Neuron (in vitro differentiated cells): ENCODE results near the gene ERMARD.
"Not testable (repeated sequence)": the region's sequence is repeated elsewhere in the genome, so short reads cannot be mapped to it uniquely, and the experiment has no call there.

Experiments
- H2AFZ ChIP-seq: one replicate; pipeline ENCODE4 v1.6.1; 2013; ENCODE audit warnings: low read depth, mild to moderate bottlenecking, inconsistent platforms, low read length, moderate library complexity
- H3K27me3 ChIP-seq: one replicate; pipeline ENCODE4 v1.6.1; 2013; ENCODE audit warnings: low read length; ENCODE audit not compliant: insufficient read depth
- H3K36me3 ChIP-seq: one replicate; pipeline ENCODE4 v1.6.1; 2013; ENCODE audit warnings: low read length; ENCODE audit not compliant: insufficient read depth
- H3K4me1 ChIP-seq: one replicate; pipeline ENCODE4 v1.6.1; 2013; ENCODE audit warnings: low read length; ENCODE audit not compliant: insufficient read depth
- H3K4me3 ChIP-seq: 2 replicates; pipeline ENCODE4 v1.5.1; 2013; ENCODE audit warnings: mild to moderate bottlenecking, low read length, moderate library complexity
- H3K9me3 ChIP-seq: one replicate; pipeline ENCODE4 v1.6.1; 2013; ENCODE audit warnings: low read length

Gene ERMARD

GRCh38 chr6:169752074-169752623 is 727 bp downstream of the ERMARD start:
- no peaks in the 10 kb centered on the region for H3K27me3 ChIP-seq
- H3K4me1 ChIP-seq: peaks cover 17% of the 10 kb centered on the region
- peak overlapping the region; percentile 92 for H3K4me3 ChIP-seq
- H3K9me3 ChIP-seq: no peaks in the 10 kb centered on the region
- H2AFZ ChIP-seq: peak overlapping the region; percentile 72
- peaks cover 2% of the 10 kb centered on the region for H3K36me3 ChIP-seq

DNA sequence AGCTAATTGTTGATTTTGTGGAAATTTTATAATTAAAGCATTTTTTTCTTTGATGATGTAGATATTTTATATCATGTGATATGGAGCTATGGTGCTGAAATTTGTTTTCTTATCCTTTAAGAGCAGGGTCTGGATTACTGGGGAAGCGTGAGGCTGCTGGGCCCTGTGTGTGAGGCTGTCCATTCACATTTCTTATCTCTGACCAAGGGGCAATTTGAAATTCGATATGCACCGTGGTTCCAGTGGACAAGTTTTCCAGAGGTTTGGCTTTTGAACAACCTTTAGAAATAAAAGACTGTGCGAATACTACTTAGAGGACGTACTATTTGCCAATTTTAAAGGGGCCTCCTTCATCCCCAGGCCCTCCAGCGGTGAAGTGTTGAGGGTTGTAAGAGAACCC is 3.7 kb downstream of the ERMARD start:
- Histone ChIP-seq H3K36me3 (peaks cover 17% of the 10 kb centered on the region), H3K9me3 (no peaks in the 10 kb centered on the region), H3K4me1 (peaks cover 16% of the 10 kb centered on the region), H2AFZ (no peak overlapping the region), H3K4me3 (no peak overlapping the region), H3K27me3 (no peaks in the 10 kb centered on the region)

DNA sequence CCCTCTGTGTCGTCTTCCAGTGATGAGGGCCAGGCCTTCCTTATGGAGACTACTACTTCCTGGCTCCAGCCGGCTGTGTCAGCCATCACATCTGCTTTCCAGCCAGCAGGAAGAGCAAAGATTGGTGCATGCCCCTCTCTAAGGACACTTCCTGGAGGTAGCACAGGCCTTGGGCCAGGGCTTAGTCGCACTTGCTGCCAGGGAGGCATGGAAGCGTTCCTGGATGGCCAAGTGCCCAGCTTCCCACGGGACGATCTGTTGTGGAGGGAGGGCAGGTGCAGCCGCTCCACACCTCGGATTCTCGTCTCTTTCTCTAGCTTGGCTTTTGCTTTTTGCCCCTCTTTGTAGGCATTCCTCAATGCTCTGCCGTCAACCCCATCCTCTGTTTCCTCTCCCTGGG is 11.9 kb downstream of the ERMARD start:
- no peak overlapping the region for H2AFZ ChIP-seq
- no peak overlapping the region for H3K4me3 ChIP-seq
- H3K36me3 ChIP-seq: peaks cover 63% of the 10 kb centered on the region
- no peaks in the 10 kb centered on the region for H3K27me3 ChIP-seq
- H3K4me1 ChIP-seq: no peaks in the 10 kb centered on the region
- H3K9me3 ChIP-seq: no peaks in the 10 kb centered on the region

DNA sequence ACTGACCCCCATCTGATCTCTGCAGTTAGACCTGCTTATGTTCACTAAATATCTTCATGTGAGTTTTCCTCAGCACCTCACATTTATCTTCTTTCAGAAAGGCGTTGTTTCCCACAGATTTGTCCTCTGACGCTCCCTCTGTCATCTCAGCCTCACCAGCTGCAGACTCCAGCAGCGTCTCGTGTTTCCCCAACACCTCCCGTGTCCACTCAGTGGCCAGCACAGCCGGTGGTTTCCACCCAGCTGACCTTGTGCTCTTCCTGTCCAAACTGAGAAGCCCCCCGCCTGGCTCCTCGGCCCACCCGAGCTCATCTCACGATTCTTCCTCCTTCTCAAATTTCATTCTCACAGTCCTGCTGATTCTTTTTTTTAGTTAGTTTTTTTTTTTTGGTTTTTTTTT is 12.5 kb downstream of the ERMARD start:
- no peak overlapping the region for H3K4me3 ChIP-seq
- H2AFZ ChIP-seq: no peak overlapping the region
- H3K9me3 ChIP-seq: no peaks in the 10 kb centered on the region
- H3K36me3 ChIP-seq: peaks cover 62% of the 10 kb centered on the region
- no peaks in the 10 kb centered on the region for H3K4me1 ChIP-seq
- H3K27me3 ChIP-seq: no peaks in the 10 kb centered on the region

DNA sequence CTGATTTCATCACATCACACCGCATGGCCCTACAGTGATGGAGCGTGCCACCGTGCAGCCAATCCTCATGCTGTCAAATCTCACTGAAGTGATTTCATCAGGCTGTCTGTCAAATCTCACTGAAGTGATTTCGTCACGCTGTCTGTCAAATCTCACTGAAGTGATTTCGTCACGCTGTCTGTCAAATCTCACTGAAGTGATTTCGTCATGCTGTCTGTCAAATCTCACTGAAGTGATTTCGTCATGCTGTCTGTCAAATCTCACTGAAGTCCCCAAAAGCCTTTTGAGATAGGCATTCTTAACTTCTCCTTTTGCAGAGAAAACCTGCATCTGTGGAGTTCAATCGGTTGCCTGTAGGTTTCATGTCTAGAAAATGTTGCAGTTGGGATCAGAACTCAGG is 14.4 kb downstream of the ERMARD start:
- H3K27me3 ChIP-seq, H3K4me3 ChIP-seq, H2AFZ ChIP-seq, H3K9me3 ChIP-seq, H3K4me1 ChIP-seq: not testable (repeated sequence)
- H3K36me3 ChIP-seq: peaks cover 50% of the 10 kb centered on the region

GRCh38 chr6:169766232-169766631 is 14.8 kb downstream of the ERMARD start:
- Histone ChIP-seq H3K4me3 (no peak overlapping the region), H3K9me3 (no peaks in the 10 kb centered on the region), H3K36me3 (peaks cover 46% of the 10 kb centered on the region), H3K27me3 (no peaks in the 10 kb centered on the region), H2AFZ (no peak overlapping the region), H3K4me1 (no peaks in the 10 kb centered on the region)

DNA sequence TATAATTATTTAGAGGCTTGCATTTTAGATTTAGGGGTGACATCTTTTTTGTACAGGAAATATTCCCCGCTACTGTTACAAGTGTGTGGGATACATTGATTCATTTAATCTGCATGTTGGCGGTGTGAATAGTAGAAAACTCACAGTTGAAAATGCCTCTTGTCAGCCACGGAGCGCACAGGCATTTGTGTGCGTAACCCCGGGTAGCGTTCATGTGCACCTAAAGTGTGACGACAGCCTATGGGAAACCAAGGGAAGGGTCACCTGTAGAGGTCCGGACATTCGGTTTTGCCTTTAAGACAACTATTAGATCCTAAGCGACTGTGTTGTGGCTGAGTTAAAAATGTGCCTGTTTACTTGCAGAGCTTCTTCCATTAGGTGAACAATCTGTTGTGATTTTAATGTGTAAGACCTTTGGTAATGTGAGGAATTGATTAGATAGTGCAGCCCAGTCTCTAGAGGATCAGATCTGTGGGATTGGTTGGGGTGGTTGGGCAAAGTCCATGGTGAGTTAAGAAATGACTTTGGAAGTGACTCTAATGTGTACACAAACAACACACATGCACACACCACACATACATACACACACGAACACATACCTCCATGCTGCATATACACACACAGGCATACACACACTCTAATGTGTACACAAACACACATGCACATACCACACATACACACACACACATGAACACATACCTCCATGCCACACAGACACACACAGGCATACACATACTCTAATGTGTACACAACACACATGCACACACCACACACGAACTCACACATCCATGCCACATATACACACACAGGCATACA is 15.7 kb downstream of the ERMARD start:
- H3K36me3 ChIP-seq: peaks cover 46% of the 10 kb centered on the region
- H3K4me1 ChIP-seq: no peaks in the 10 kb centered on the region
- no peaks in the 10 kb centered on the region for H3K27me3 ChIP-seq
- no peaks in the 10 kb centered on the region for H3K9me3 ChIP-seq
- no peak overlapping the region for H3K4me3 ChIP-seq
- no peak overlapping the region for H2AFZ ChIP-seq

GRCh38 chr6:169774347-169774746 is 22.9 kb downstream of the ERMARD start:
- no peak overlapping the region for H3K4me3 ChIP-seq
- H3K4me1 ChIP-seq: no peaks in the 10 kb centered on the region
- H3K9me3 ChIP-seq: no peaks in the 10 kb centered on the region
- peaks cover 29% of the 10 kb centered on the region for H3K36me3 ChIP-seq
- no peaks in the 10 kb centered on the region for H3K27me3 ChIP-seq
- H2AFZ ChIP-seq: no peak overlapping the region

- Histone ChIP-seq H2AFZ (no peak overlapping the region), H3K4me1 (no peaks in the 10 kb centered on the region), H3K9me3 (no peaks in the 10 kb centered on the region), H3K36me3 (peaks cover 37% of the 10 kb centered on the region), H3K4me3 (no peak overlapping the region), H3K27me3 (no peaks in the 10 kb centered on the region)
Observed at GRCh38 chr6:169775321-169775720, 23.9 kb downstream of the ERMARD start.

DNA sequence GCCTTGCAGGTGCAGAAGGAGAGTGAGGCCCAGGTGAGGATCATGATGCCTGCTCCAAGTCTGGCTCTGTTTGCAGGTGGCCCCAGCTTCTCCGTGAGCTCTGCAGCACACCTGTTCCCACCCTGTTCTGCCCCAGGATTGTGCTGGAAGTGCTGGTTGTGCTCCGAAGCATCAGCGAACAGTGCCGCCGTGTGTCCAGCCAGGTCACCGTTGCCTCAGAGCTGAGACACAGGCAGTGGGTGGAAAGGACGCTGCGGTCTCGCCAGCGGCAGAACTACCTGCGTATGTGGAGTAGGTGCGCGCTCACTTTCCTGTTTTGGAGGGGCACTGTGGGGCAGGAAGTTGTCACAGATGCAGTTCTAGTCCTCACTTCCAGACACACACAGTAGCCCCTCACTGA is 25.0 kb downstream of the ERMARD start:
- H3K36me3 ChIP-seq: peaks cover 42% of the 10 kb centered on the region
- H2AFZ ChIP-seq: no peak overlapping the region
- peaks cover under 1% of the 10 kb centered on the region for H3K9me3 ChIP-seq
- no peak overlapping the region for H3K4me3 ChIP-seq
- no peaks in the 10 kb centered on the region for H3K27me3 ChIP-seq
- H3K4me1 ChIP-seq: no peaks in the 10 kb centered on the region

- Histone ChIP-seq H3K27me3 (no peaks in the 10 kb centered on the region), H3K4me3 (no peak overlapping the region), H3K4me1 (no peaks in the 10 kb centered on the region), H3K36me3 (peaks cover 41% of the 10 kb centered on the region), H3K9me3 (peaks cover 6% of the 10 kb centered on the region), H2AFZ (no peak overlapping the region)
Observed at GRCh38 chr6:169777896-169778295, 26.5 kb downstream of the ERMARD start.

DNA sequence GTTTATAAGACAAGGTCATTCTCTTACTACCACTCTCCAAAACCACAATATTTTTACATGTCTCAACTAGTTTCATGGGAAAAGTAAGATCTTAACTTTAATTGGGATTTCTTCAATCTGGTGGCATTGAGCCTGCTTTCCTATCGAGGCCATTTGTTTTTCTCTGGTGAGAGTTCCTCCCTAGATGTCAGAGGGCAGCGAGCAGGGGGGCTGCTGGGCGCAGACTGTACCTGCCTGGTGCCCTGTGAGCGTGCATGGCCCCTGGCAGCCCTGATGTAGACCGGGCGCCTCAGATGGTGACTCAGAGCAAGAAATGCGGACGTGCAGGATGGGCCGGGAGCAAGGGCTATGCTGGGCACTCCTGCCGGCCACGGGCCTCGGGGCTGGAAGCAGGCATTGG is 27.2 kb downstream of the ERMARD start:
- H3K36me3 ChIP-seq: peaks cover 37% of the 10 kb centered on the region
- H3K27me3 ChIP-seq: no peaks in the 10 kb centered on the region
- peaks cover 8% of the 10 kb centered on the region for H3K9me3 ChIP-seq
- H3K4me3 ChIP-seq: no peak overlapping the region
- no peaks in the 10 kb centered on the region for H3K4me1 ChIP-seq
- no peak overlapping the region for H2AFZ ChIP-seq

DNA sequence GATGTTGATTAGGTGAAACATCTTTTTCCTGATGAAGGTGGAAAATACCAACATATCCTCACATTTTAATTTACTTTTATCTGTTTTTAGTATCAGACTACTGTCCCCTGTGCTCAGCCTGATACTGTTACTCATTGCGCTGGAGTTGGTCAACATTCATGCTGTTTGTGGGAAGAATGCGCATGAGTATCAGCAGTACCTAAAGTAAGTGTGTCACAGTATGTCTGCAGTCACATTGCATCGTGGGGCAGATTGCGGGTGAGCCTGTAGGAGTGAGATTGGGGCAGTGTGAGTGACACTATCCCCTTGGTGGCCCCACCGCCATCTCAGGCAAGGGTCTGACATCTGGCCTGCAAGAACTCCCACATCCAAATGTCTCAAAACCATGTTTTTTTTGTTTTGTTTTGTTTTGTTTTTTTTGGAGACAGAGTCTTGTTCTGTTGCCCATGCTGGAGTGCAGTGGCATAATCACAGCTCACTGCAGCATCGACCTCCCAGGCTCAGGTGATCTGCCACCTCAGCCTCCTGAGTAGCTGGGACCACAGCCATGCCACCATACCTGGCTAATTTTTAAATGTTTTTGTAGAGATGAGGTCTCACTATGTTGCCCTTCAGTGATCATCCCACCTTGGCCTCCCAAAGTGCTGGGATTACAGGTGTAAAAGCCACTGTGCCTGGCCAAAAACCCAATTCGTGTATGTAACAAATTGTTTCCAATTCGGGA is 27.8 kb downstream of the ERMARD start:
- H3K36me3 ChIP-seq: peaks cover 34% of the 10 kb centered on the region
- H3K27me3 ChIP-seq: no peaks in the 10 kb centered on the region
- H3K9me3 ChIP-seq: peaks cover 8% of the 10 kb centered on the region
- H3K4me3 ChIP-seq: no peak overlapping the region
- H2AFZ ChIP-seq: no peak overlapping the region
- H3K4me1 ChIP-seq: no peaks in the 10 kb centered on the region
